WTC11 (cell line): ENCODE results near the gene CBFA2T2. TPM values are rescaled to one million over a fixed set of nuclear protein-coding genes. Genes with fewer than 3 reads are reported as not detected.
A peak's percentile ranks its signal among the peaks of the same experiment; 100 is the strongest.

Source experiments
- ATAC-seq: fragments of 200-7000 bp; cut with Tn5 transposase; 2 replicates; pipeline ENCODE4 v1.10.0; 2021; ENCODE audit warnings: mild to moderate bottlenecking, moderate library complexity
- CTCF ChIA-PET: fragments of 300-600 bp; sonication (Branson Sonifier 250); formaldehyde crosslinking; loops from one replicate; lab custom pipeline; 2021; ENCODE audit warnings: antibody characterized with exemption; lab: Charles Lee
- POLR2A ChIA-PET: fragments of 350-600 bp; sonication (Branson Sonifier 250); formaldehyde crosslinking; loops from one replicate; lab custom pipeline; 2021; ENCODE audit warnings: antibody characterized with exemption; lab: Charles Lee
- DNase-seq: peaks from one replicate; pipeline ENCODE4 v3.0.0; 2021; ENCODE audit warnings: low spot score
- H3K27ac Mint-ChIP-seq: 2 replicates; pipeline ENCODE4 v1.8.0; 2021; ENCODE audit warnings: mixed read lengths
- H3K27me3 Mint-ChIP-seq: 2 replicates; pipeline ENCODE4 v1.8.0; 2021; ENCODE audit warnings: low read depth, mild to moderate bottlenecking, moderate library complexity, mixed read lengths
- H3K36me3 Mint-ChIP-seq: 2 replicates; pipeline ENCODE4 v1.8.0; 2021; ENCODE audit warnings: mixed read lengths
- H3K4me1 Mint-ChIP-seq: 2 replicates; pipeline ENCODE4 v1.8.0; 2022; ENCODE audit warnings: mixed read lengths
- H3K4me3 Mint-ChIP-seq: 2 replicates; pipeline ENCODE4 v1.8.0; 2021; ENCODE audit warnings: mild to moderate bottlenecking, moderate library complexity, mixed read lengths
- H3K9me3 Mint-ChIP-seq: 2 replicates; pipeline ENCODE4 v1.8.0; 2021; ENCODE audit warnings: mixed read lengths
- ATF3 ChIP-seq: sonication (generic); formaldehyde crosslinking; conservative IDR thresholded peaks from 2 replicates; pipeline ENCODE4 v1.8.1; 2022; ENCODE audit warnings: mild to moderate bottlenecking, missing genetic modification reagents
- CDX4 ChIP-seq: fragments of 250-450 bp; sonication (Bioruptor Pico); IDR thresholded peaks from 2 replicates; pipeline ENCODE4 v1.9.0; 2021; ENCODE audit warnings: moderate library complexity, mild to moderate bottlenecking, inconsistent platforms, borderline replicate concordance
- CTCF ChIP-seq: fragments of 200-600 bp; IDR thresholded peaks from 2 replicates; pipeline ENCODE4 v1.8.0; 2022; ENCODE audit warnings: antibody characterized with exemption
- FOXK1 ChIP-seq: sonication (generic); formaldehyde crosslinking; IDR thresholded peaks from 2 replicates; pipeline ENCODE4 v1.8.0; 2022; ENCODE audit warnings: mild to moderate bottlenecking, moderate library complexity, missing genetic modification reagents
- FOXP1 ChIP-seq: sonication (generic); formaldehyde crosslinking; IDR thresholded peaks from 2 replicates; pipeline ENCODE4 v1.8.0; 2022; ENCODE audit warnings: missing genetic modification reagents, mild to moderate bottlenecking, moderate library complexity, borderline replicate concordance
- FOXP4 ChIP-seq: sonication (generic); formaldehyde crosslinking; IDR thresholded peaks from 2 replicates; pipeline ENCODE4 v1.8.0; 2022; ENCODE audit warnings: mild to moderate bottlenecking, missing genetic modification reagents
- GRHL2 ChIP-seq: fragments of 250-450 bp; sonication (Bioruptor Pico); IDR thresholded peaks from 2 replicates; pipeline ENCODE4 v1.8.0; 2022; ENCODE audit warnings: mild to moderate bottlenecking, moderate library complexity; ENCODE audit not compliant: insufficient replicate concordance, severe bottlenecking
- JAZF1 ChIP-seq: fragments of 250-450 bp; sonication (Bioruptor Pico); IDR thresholded peaks from 2 replicates; pipeline ENCODE4 v1.9.0; 2021; ENCODE audit warnings: moderate library complexity, mild to moderate bottlenecking, inconsistent platforms
- KAT7 ChIP-seq: sonication (generic); formaldehyde crosslinking; IDR thresholded peaks from 2 replicates; pipeline ENCODE4 v1.8.1; 2023; ENCODE audit warnings: missing genetic modification reagents, mild to moderate bottlenecking, borderline replicate concordance
- NFYB ChIP-seq: sonication (generic); formaldehyde crosslinking; conservative IDR thresholded peaks from 2 replicates; pipeline ENCODE4 v1.8.0; 2022; ENCODE audit warnings: low read depth, missing genetic modification reagents
- OVOL2 ChIP-seq: fragments of 250-450 bp; sonication (Bioruptor Pico); IDR thresholded peaks from 2 replicates; pipeline ENCODE4 v1.9.0; 2021; ENCODE audit warnings: mild to moderate bottlenecking, borderline replicate concordance
- USF2 ChIP-seq: sonication (generic); formaldehyde crosslinking; IDR thresholded peaks from 2 replicates; pipeline ENCODE4 v1.8.1; 2023; ENCODE audit warnings: mild to moderate bottlenecking, missing genetic modification reagents, moderate library complexity
- total RNA-seq: library from RNA; stranded (reverse); gene quantifications from 3 replicates; pipeline ENCODE4 v1.2.3, GENCODE V29; 2021
- TF ChIP-seq, protein P1 (sequence below): fragments of 250-450 bp; sonication (Bioruptor Pico); IDR thresholded peaks from 2 replicates; pipeline ENCODE4 v1.8.0; 2021; ENCODE audit warnings: mild to moderate bottlenecking
- TF ChIP-seq, protein P2 (sequence below): fragments of 250-450 bp; sonication (Bioruptor Pico); conservative IDR thresholded peaks from 2 replicates; pipeline ENCODE4 v1.9.0; 2021; ENCODE audit warnings: mild to moderate bottlenecking
- TF ChIP-seq, protein P3 (sequence below): sonication (generic); formaldehyde crosslinking; conservative IDR thresholded peaks from 2 replicates; pipeline ENCODE4 v1.8.1; 2023; ENCODE audit warnings: mild to moderate bottlenecking, low read depth, missing genetic modification reagents, moderate library complexity
- TF ChIP-seq, protein P4 (sequence below): sonication (generic); formaldehyde crosslinking; IDR thresholded peaks from 2 replicates; pipeline ENCODE4 v1.8.1; 2022; ENCODE audit warnings: mild to moderate bottlenecking, moderate library complexity, missing genetic modification reagents

The CBFA2T2 gene
- total RNA-seq, 1 experiment from 2014 or later, result 22.1 TPM

DNA sequence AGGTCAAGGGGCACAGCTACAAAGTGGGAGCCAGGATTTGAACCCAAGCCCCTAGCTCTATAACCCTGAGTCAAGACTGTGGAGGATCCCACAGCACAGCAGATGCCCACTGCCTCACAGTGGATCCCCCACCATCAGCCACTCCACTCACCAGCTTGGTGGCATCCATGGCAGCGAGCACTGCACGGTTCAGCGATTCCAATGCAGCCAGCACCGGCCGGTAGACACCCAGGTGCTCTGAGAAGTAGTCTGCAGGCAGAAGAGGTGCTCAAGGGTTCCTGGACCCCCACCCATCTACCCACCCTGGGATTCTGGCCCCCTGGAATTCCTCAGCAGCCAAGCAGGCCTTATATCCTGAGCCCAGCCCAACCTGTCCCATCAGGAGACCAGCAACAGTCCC, 179.3 kb downstream of the CBFA2T2 start (continued):
- TF ChIP-seq, protein P1, sequence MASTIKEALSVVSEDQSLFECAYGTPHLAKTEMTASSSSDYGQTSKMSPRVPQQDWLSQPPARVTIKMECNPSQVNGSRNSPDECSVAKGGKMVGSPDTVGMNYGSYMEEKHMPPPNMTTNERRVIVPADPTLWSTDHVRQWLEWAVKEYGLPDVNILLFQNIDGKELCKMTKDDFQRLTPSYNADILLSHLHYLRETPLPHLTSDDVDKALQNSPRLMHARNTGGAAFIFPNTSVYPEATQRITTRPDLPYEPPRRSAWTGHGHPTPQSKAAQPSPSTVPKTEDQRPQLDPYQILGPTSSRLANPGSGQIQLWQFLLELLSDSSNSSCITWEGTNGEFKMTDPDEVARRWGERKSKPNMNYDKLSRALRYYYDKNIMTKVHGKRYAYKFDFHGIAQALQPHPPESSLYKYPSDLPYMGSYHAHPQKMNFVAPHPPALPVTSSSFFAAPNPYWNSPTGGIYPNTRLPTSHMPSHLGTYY (CRISPR knock-in tag), result no peak
- TF ChIP-seq USF2 (CRISPR knock-in tag), result no peak
- TF ChIP-seq CDX4 (CRISPR knock-in tag), result no peak
- no peak for TF ChIP-seq GRHL2 (CRISPR knock-in tag)
- no peak for TF ChIP-seq KAT7
- no peak for TF ChIP-seq CTCF

DNA sequence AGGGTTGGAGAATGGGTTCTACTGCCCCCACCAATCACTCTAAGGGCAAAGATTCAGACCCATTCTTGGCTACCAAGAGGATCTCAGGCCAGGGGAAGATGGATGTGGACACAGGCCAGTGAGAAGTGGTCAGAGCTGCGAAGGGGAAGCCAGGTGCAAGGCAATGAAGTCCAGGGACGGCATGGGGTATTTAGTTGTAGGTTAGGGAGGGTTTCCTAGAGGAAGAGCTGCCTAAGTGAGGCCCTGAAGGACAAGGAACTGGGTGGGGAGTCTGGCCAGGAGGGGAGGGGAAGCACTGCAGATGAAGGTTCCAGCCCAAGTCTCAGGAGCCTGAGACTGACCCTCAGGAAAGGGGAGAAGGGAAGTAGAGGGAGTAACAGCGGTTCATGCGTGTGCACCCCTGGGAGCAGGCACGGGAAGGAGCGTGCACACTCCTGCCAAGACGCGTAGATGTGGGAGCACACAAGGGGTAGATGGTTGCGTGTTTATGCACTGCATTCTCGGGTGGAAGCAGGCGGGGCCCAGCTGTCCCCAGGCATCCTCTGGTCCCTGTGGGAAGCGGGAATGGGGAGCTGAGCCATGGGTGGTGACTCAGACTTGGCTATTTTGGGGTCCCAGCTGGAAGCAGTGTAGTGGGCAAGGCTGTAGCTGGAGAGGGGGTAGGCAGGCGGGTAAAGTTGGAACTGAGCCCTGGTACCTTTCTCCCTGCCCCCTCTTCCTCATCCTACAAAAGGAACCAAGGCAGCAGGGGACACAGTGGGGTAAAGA, 180.2 kb downstream of the CBFA2T2 start:
- no peak for TF ChIP-seq NFYB
- CTCF ChIA-PET, result interaction anchor here (2.4 to 7.9 kb wide), 3 partner anchors 10 to 17 kb away, joined by 9 to 134 read pairs (median 24); no protein-coding TSS in a partner anchor
- Mint-ChIP-seq H3K27ac (0 out of 2 replicates have a peak overlapping the region, but pooled peaks have one; percentile 17), H3K4me1 (peaks cover 32% of the 10 kb centered on the region), H3K9me3 (no peaks in the 10 kb centered on the region), H3K36me3 (peaks cover 5% of the 10 kb centered on the region; the same call in 1 of the 2 replicates), H3K4me3 (no peak overlapping the region), H3K27me3 (peaks cover 6% of the 10 kb centered on the region)
- ATAC-seq (no peak), DNase-seq (no peak)
- POLR2A ChIA-PET, result no interaction called here

DNA sequence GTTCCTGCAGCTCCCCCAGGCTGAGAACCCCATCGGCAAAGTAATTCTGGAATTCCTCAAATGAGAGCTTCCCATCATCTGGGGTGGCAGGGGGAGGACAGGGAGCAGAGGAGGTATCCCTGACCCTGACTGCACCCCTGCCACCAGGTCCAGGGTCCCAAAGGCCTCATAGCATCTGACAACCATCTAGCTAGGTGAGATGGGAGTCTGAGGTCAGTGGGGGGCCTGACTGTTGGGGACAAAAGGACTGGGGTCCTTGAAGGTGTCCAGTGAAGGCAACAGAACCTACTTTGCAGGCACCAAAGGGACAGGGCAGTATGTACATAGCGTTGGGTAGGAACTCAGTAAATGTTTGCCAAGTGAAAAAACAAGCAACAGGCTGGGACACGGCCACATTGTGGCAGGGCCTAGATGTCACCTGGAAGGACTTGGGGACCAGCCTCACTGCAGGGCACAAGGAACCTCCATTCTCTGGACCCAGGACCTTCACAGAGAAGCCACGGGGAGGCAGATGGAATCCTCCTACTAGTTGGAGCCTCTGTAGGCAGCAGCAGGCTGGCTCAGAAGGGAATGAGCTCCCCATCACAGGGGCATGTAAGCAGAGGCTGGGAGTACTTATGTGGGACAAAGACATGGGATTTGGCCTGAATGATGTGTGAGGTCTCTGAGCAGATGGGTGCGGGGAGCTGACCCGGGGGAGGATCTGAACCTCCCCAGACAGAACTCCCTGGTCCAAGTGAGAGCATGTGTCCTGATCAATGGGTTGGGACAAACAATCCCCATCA, 181.0 kb downstream of the CBFA2T2 start:
- Mint-ChIP-seq H3K9me3 (no peaks in the 10 kb centered on the region), H3K27ac (no peak overlapping the region), H3K4me1 (peaks cover 34% of the 10 kb centered on the region), H3K27me3 (no peaks in the 10 kb centered on the region; the same call in 1 of the 2 replicates), H3K4me3 (no peak overlapping the region; the same call in 1 of the 2 replicates), H3K36me3 (peaks cover 5% of the 10 kb centered on the region; the same call in 1 of the 2 replicates)
- DNase-seq (no peak), ATAC-seq (no peak)
- CTCF ChIA-PET, result interaction anchor here (2.4 kb wide), 1 partner anchor 18 kb away, joined by 9 read pairs; no protein-coding TSS in a partner anchor
- POLR2A ChIA-PET, result no interaction called here
- TF ChIP-seq OVOL2, result no peak
- no peak for TF ChIP-seq FOXP1 (CRISPR knock-in tag)
- TF ChIP-seq, protein P2, sequence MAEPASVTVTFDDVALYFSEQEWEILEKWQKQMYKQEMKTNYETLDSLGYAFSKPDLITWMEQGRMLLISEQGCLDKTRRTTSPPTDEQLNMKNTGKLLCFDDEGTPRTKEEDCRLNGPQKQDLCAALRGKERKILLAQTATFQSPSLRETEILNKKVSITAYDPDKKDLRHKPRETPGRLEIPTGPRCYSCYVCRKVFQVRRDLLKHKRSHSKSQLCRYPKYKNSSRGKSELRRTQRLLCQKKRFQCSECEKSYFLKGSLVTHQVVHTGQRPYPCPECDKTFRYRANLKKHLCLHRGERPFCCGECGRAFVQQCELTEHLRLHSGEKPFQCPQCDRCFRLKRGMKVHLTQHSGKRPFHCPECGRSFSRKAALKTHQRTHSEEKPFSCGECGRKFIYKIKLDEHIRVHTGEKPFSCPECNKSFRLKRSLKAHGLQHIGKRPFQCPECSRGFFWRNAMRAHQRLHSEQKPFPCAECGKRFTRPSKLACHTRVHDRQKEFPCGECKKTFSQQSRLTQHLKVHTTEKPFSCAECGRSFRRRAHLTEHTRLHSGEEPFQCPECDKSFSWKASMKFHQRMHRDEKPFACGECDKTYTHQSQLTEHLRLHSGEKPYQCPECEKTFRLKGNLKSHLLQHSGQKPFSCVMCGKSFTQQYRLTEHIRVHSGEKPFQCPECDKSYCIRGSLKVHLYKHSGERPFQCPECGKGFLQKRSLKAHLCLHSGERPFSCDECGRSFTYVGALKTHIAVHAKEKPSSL (CRISPR knock-in tag), result no peak
- TF ChIP-seq FOXP4, result no peak
- TF ChIP-seq, protein P3, sequence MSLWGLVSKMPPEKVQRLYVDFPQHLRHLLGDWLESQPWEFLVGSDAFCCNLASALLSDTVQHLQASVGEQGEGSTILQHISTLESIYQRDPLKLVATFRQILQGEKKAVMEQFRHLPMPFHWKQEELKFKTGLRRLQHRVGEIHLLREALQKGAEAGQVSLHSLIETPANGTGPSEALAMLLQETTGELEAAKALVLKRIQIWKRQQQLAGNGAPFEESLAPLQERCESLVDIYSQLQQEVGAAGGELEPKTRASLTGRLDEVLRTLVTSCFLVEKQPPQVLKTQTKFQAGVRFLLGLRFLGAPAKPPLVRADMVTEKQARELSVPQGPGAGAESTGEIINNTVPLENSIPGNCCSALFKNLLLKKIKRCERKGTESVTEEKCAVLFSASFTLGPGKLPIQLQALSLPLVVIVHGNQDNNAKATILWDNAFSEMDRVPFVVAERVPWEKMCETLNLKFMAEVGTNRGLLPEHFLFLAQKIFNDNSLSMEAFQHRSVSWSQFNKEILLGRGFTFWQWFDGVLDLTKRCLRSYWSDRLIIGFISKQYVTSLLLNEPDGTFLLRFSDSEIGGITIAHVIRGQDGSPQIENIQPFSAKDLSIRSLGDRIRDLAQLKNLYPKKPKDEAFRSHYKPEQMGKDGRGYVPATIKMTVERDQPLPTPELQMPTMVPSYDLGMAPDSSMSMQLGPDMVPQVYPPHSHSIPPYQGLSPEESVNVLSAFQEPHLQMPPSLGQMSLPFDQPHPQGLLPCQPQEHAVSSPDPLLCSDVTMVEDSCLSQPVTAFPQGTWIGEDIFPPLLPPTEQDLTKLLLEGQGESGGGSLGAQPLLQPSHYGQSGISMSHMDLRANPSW, result no peak
- TF ChIP-seq FOXK1 (CRISPR knock-in tag), result no peak
- TF ChIP-seq ATF3 (CRISPR knock-in tag), result no peak
- TF ChIP-seq, protein P4, sequence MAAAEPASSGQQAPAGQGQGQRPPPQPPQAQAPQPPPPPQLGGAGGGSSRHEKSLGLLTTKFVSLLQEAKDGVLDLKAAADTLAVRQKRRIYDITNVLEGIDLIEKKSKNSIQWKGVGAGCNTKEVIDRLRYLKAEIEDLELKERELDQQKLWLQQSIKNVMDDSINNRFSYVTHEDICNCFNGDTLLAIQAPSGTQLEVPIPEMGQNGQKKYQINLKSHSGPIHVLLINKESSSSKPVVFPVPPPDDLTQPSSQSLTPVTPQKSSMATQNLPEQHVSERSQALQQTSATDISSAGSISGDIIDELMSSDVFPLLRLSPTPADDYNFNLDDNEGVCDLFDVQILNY (CRISPR knock-in tag), result no peak
- TF ChIP-seq JAZF1 (CRISPR knock-in tag), result no peak
